Suprapubic skin (tissue), 4 donors: ENCODE results near the gene SRF.

Experiments
- CTCF ChIP-seq, 2 donors: fragments of 200-600 bp in 1 of 2; fragments of 450-650 bp in 1 of 2; sonication (generic) in 1 of 2; IDR thresholded peaks; one replicate each; pipeline ENCODE4 v1.5.1; 2016 to 2019; ENCODE audit warnings: antibody characterized with exemption in 2 of 2, mild to moderate bottlenecking in 1 of 2, moderate library complexity in 1 of 2
- EP300 ChIP-seq: sonication (generic); formaldehyde crosslinking; IDR thresholded peaks from one replicate; pipeline ENCODE4 v1.6.1; 2017; ENCODE audit warnings: antibody characterized with exemption
- POLR2A ChIP-seq, 2 donors: fragments of 450-650 bp; IDR thresholded peaks; one replicate each; pipeline ENCODE4 v1.6.1; 2017; ENCODE audit warnings: antibody characterized with exemption in 2 of 2, mild to moderate bottlenecking in 2 of 2, moderate library complexity in 2 of 2
- POLR2AphosphoS5 ChIP-seq, 3 donors: sonication (generic); formaldehyde crosslinking; IDR thresholded peaks; one replicate each; pipeline ENCODE4 v1.6.1; 2017; ENCODE audit warnings: antibody characterized with exemption in 3 of 3

GRCh38 chr6:43163899-43164298 is 7.2 kb upstream of the SRF start:
- TF ChIP-seq CTCF (IDR thresholded peaks at IDR 0.05) (no peak), POLR2A (IDR thresholded peaks at IDR 0.05) (no peak), EP300 (no peak), POLR2AphosphoS5 (IDR thresholded peaks at IDR 0.05) (no peak)
